Adipose tissue (tissue), 3 donors: ENCODE measurements around the gene HYAL2. TPM values are rescaled to one million over a fixed set of nuclear protein-coding genes. Genes with fewer than 3 reads are reported as not detected.
A peak's percentile ranks its signal among the peaks of the same experiment; 100 is the strongest.

ENCODE experiments used
- H3K27ac ChIP-seq: one replicate; pipeline ENCODE4 v1.5.1; 2013; ENCODE audit warnings: low read depth, low read length
- WGBS, 3 donors: extraction: QIAGEN DNeasy Blood & Tissue Kit; methylation state at CpG; one replicate each; pipeline ENCODE4 v1.1.7; 2013; 5-methylcytosine and 5-hydroxymethylcytosine counted together
- polyA plus RNA-seq, 3 donors: library from polyadenylated mRNA; stranded (reverse); fragments of 200-250 nt; gene quantifications; one replicate each; pipeline ENCODE4 v1.2.3, GENCODE V29; 2013
- donor health status: healthy with polysubstance abuse.
- donor health status: Bipolar disorder and iron deficiency.
- donor health status: healthy.

Gene HYAL2
- polyA plus RNA-seq, 3 donors: 29.0 to 140 (median 80.3) TPM

DNA sequence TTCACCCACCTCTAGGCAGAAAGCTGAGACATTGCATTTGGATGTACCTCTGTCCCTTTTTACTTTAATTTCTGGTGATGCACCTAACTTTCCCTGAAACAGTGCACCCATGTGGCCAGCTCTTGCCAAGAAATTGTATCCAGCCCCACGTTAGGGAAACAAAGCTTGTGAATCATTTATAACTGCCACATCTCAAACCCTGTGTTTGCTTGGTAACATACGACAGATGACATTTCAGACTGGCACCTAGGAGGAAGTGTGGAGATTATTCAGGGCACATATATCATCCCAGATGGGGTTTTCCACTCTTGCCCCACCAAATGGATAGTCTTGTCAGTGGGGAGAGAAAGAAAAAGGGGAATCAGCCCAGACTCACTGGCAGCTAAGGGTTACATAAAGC is 30.2 kb upstream of the HYAL2 start:
- no peak overlapping the region for H3K27ac ChIP-seq
- 20 to 43% (median 39%) methylated on average over 2 of the region's 2 CpGs for WGBS, 3 donors

DNA sequence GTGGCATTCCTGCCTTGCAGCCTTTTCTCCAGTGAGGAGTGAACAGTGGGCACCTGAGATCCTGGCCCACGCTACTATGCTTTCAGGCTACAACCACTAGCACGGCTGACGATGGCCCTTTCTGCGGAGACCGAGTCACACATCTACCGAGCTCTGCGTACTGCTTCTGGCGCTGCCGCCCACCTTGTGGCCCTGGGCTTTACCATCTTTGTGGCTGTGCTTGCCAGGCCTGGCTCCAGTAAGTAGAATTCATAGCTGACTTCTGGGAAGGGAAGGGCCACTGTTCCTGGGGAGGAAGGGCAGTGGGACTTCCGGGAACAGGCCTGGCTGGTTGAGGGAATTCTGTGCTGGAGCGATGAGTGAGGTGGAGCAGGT is 28.8 kb upstream of the HYAL2 start:
- 27 to 63% (median 47%) methylated on average over 11 of the region's 11 CpGs for WGBS, 3 donors
- H3K27ac ChIP-seq: no peak overlapping the region

DNA sequence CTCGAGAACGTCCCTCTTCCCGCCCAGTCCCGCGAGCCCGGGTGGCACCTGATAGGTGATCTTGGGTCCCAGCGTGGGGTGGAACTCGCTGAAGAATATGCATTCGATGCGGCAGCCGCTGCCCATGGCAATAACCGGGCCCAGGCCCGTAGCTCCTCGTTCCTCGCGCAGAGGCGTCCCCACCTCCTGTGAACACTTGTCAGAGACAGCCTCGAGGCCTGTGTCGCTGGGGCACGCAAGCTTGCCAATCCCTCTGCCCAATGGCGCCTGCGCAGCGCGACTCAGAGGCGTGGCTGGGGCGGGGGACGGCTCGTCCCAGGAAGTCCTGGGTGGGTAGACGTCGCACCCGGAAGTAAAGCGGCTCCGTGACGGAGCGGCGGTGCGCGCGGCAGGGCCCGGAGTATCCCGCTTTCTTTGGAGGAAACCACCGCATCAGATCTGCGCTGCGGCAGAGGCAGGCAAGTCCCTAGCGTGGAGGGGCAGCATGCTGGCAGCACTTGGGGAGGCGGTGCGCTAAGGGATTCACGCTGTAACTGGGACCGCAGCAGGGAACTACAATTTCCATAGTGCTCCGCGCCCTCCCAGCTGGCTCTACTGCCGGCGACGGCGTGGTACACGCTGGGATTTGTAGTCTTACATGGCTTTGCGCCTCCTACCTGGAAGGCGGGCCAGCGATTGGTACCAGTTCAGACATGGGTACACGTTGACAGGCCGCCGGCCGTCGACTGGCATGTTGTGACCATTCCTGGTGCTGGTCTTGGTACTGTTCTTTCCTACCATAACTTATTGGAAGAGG is 28.2 kb upstream of the HYAL2 start, which contains the start of the genes CYB561D2 and NPRL2:
CYB561D2 (plus strand) TSS at position 336 of the 796 bp plus-strand sequence. CDS start 572 bp downstream, outside the sequence.
NPRL2 (minus strand) TSS at position 249 of the 796 bp plus-strand sequence; CDS start at position 126, 123 bp downstream.
- no peak within 1 kb of the TSS for H3K27ac ChIP-seq
- WGBS, 3 donors: 0 to 1% (median 0%) methylated on average over 63 to 64 of the region's 64 CpGs

DNA sequence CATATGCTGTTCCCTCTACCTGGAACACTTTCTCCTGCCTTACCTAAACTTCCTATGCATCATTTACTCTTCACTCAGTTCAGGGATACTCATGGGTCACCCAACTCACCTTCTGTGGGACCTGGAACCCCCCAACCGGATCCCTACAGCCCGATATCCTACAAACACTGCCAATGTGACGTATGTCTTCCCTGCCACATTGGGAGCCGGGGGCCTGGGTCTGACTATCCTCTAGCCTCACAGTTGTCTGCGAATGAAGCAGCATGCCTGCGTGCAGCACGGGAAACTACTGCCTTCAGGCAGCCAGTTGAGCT is 27.6 kb upstream of the HYAL2 start:
- 2 to 6% (median 4%) methylated on average over 7 of the region's 7 CpGs for WGBS, 3 donors

DNA sequence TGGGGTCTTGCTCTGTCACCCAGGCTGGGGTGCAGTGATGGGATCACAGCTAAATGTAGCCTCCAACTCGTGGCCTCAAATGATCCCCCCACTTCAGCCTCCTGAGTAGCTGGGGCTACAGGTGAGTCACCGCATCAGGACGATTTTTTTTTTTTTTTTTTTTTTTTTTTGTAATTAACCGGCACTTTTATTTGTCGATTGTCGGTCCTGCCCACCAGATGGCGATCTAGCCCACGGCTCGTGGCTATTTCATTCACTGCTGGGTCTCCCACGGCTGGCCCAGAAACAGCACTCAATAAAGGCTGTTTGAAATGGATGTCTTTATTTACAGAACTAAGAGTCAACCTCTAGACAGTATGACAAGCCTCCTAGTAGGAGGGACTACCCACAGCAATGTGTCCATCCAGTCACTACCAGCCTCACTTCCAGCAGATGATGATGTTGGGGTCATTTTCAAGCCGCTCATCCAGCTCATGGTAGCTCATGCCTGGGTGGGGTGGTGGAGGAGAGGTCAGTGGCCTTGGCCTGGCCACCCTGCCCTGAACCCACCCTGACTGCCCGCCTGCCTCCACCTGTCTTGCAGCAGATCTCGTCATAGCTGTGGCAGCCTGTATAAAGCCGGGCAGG is 24.8 kb upstream of the HYAL2 start:
- no peak overlapping the region for H3K27ac ChIP-seq
- WGBS, 3 donors: 28% methylated on average over 14 of the region's 14 CpGs

More for the DNA sequence above, 27.6 kb upstream of the HYAL2 start:
- no peak overlapping the region for H3K27ac ChIP-seq

DNA sequence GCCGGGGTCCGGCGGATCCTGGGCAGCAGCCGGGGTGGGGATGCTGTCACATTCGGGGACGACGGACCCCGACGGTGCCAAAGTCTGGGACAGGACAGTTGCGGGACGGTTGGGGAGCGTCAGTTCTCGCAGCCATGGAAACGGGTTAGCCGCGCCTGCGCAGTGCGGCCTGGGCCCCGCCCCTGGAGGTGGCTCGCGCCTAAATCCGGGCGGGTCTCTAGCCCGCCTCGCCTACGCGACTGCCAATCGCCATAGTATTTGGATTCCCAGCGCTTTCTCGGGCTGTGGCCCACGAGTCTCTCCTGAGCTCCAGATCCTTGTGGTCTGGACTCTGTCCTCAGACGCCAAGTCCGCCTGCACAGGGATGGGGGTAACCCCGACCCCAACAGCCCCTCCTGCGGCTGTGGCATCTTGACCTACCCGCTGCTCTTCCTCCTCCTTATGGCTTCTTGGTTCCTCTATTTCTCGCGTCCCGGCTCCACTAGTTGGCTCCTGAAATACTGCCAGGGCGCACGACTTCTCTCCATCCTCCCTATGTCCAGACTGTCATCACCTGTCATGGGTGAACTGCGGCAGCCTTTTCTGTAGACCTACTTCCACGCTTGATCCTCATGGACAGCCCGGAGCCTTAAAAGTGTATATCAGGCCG is 23.2 kb upstream of the HYAL2 start, which contains the start of gene ZMYND10:
ZMYND10 (minus strand) TSS at position 147 of the 649 bp plus-strand sequence. CDS start 153 bp downstream, outside the sequence.
- WGBS, 3 donors: 9 to 16% (median 11%) methylated on average over 43 to 45 of the region's 45 CpGs
- no peak within 1 kb of the TSS for H3K27ac ChIP-seq

DNA sequence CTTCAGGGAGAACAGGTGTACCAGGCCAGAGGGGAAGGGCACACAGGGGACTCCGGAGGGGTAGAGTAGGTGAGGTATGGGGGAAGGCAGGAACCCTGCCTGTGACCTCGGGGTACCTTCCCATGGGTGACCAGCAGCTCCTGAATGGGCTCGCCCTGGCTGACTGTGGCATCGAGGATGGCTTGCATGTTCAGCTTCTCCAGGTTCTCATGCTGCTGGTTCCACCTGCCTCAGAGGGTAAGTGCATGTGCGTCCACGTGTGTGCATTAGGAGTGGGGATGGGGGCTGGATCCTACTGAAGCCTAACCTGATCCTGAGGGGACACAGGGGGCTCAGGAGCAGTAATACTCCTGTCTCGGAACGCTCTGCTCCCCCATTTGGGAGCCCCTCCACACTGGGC is 22.5 kb upstream of the HYAL2 start:
- 71 to 84% (median 76%) methylated on average over 8 of the region's 8 CpGs for WGBS, 3 donors
- H3K27ac ChIP-seq: no peak overlapping the region

DNA sequence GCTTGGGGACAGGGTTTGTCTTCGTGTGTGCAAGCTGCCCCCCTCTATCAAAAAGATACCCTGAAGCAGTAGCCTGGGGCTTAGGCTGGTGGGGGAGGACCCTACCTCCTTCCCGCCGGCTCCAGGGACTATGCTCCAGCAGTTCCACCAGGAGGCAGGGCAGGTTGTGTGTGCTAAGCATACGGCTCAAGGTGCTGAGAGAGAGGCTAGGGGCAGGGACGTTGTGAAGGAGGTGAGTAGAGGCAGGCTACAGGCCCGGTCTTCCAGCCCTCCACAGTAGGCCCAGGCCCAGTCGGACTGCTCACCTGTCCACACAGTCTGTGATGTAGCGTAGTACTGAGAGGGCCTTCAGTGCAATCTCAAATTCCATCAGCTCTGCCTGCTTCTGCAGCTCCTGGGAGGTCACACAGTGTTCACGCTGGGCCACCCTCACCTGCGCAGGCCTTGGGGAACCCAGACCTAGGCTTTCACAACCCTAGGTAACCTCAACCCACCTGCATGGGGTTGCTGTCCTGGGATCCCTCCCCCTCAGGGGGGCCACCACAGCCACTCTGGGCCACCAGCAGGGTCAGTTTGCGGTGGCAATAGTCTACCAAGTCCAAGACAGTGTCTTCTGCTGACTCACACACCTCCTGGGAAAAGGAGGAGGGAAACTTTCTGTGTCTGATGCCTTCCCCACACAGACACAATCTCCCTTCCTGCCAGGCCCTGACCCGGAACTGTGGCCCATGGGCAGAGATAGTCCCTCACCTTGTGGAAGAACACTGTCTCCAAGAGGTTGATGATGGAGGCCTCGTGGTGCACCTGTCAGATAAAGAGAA is 20.5 kb upstream of the HYAL2 start:
- no peak overlapping the region for H3K27ac ChIP-seq
- WGBS, 3 donors: 84 to 86% (median 85%) methylated on average over 13 of the region's 13 CpGs

DNA sequence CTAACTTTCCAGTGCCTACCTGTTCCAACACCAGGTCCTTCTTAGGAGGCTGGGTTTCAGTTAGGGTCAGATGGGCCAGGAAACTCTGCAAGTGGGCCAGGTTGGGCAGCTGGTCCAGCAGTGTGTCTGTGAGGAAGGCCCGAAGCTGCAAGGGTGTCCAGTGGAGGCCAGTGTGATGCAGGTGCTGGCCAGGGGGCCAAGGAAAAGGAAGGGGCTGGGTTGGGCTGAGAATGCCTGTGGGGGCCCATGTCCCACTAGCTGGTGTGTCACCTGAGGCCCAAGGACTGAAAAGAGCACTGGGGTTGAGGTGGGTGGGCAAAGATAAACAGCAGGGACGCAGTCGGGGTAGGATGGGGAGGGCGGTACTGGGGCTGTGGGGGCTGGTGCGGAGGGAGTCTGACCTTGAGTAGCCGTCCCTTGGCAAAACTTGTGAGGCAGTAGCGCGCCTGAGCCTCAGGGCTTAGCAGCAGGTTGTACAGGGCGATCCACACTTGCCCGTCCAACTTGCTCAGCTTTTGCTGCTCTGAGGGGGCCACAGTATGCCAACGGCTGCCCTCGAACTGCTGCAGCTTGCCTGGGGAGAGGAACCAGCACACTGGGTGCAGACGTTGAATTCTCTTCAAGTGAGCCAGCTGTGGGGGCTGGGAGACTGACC is 19.6 kb upstream of the HYAL2 start:
- no peak overlapping the region for H3K27ac ChIP-seq
- WGBS, 3 donors: 82 to 83% (median 83%) methylated on average over 13 of the region's 13 CpGs

DNA sequence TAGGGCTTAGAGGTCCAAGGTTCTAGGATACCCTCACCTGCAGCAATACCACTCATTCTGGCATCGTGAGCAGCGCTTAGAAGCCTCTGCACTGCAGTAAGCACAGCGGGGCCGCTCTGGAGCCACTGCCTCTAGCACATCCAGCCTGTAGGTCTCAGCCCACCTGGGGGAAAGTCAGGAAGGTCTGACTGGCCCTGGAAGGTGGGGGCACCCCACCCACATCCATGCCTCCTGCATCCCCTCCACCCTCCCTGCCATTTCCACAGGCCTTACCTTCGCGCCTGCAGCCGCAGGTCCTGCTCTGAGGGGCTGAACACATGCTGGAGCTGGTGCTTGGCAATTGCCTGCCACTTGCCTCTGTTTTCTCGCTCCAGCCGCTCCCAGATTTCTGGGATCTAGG is 19.0 kb upstream of the HYAL2 start:
- H3K27ac ChIP-seq: no peak overlapping the region
- WGBS, 3 donors: 82 to 90% (median 84%) methylated on average over 9 of the region's 9 CpGs

DNA sequence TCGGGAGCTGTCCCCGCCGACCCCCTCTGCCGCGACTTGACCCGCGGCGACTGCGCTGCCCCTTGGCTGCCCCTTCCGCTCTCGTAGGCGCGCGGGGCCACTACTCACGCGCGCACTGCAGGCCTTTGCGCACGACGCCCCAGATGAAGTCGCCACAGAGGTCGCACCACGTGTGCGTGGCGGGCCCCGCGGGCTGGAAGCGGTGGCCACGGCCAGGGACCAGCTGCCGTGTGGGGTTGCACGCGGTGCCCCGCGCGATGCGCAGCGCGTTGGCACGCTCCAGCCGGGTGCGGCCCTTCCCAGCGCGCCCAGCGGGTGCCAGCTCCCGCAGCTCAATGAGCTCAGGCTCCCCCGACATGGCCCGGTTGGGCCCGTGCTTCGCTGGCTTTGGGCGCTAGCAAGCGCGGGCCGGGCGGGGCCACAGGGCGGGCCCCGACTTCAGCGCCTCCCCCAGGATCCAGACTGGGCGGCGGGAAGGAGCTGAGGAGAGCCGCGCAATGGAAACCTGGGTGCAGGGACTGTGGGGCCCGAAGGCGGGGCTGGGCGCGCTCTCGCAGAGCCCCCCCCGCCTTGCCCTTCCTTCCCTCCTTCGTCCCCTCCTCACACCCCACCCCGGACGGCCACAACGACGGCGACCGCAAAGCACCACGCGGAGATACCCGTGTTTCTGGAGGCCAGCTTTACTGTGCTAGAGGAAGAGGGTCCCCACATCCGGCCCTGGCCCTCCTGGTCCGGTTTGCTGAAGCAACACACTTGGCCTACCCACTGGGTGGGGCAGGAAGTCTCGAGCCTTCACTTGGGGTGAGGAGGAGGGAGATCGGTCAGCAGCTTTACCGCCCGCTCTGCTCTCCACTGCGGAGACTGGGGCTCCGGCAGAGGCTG is 18.1 kb upstream of the HYAL2 start, which contains the start of gene RASSF1:
RASSF1 (minus strand) TSS at position 389 of the 882 bp plus-strand sequence; CDS start at position 358, 31 bp downstream.
- H3K27ac ChIP-seq: peak within 1 kb of the TSS; percentile 47
- 1 to 15% (median 1%) methylated on average over 66 to 85 of the region's 85 CpGs for WGBS, 3 donors

DNA sequence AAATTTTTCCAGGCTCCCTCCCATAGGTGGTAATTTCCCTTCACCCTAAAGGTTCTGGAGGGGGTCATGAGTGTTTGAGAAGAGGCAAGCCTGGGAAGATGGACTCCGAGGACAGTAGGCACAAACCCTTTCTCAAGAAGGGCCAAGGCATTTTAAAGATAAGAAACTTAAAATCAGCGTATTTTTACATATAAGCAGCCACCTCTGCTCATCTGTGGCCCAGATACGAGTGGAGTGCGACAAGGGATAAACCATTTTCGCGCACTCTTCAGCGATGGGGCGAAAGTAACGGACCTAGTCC is 17.6 kb upstream of the HYAL2 start:
- peak overlapping the region; percentile 47 for H3K27ac ChIP-seq
- WGBS, 3 donors: 9 to 58% (median 22%) methylated on average over 9 of the region's 9 CpGs

DNA sequence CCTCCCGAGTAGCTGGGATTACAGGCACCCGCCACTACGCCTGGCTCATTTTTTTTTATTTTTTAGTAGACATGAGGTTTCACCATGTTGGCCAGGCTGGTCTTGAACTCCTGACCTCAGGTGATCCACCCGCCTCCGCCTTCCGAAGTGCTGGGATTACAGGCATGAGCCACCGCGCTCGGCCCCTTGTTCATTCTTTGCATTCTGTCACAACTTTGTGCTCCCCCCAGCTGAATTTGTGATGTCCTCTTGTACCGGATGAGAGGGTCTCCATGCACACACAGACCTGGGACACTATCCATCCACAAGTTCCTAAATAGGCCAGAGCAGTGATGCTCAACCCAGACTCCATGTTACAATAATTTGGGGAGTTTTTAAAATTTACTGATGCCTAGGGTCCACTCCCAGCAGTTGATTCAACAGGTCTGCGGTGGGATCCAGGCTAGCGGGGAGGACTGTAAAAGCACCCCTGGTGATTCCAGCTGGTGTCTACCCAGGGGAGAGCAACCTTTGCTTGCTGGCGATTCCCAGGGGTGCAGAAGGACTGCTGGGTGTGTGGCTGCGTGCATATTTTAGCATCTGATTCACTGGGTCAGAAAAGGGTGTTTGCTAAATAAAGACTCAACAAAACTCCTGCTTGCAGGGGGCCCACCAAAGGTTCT is 17.1 kb upstream of the HYAL2 start:
- H3K27ac ChIP-seq: peak overlapping the region; percentile 36
- WGBS, 3 donors: 51 to 88% (median 69%) methylated on average over 14 of the region's 14 CpGs

DNA sequence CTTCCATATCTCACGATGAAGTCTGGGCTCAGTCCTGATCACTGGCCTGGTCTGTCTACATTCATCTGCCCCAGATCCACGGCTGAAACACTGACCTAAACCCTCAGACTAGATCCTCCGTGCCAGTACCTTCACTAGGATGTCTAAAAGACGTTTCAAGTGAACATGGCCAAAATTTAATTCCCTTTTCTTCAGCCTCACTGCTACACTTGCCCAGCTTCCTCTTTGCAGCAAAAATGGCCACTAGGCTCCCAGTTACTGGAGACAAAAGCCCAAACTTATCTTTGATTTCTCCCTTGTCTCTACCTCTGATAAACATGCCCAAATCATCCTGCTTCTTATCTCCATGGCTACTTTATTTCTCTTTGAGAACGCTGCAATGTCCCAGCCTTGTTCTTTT is 16.4 kb upstream of the HYAL2 start:
- H3K27ac ChIP-seq: peak overlapping the region; percentile 51
- 38 to 80% (median 43%) methylated on average over 5 of the region's 5 CpGs for WGBS, 3 donors

DNA sequence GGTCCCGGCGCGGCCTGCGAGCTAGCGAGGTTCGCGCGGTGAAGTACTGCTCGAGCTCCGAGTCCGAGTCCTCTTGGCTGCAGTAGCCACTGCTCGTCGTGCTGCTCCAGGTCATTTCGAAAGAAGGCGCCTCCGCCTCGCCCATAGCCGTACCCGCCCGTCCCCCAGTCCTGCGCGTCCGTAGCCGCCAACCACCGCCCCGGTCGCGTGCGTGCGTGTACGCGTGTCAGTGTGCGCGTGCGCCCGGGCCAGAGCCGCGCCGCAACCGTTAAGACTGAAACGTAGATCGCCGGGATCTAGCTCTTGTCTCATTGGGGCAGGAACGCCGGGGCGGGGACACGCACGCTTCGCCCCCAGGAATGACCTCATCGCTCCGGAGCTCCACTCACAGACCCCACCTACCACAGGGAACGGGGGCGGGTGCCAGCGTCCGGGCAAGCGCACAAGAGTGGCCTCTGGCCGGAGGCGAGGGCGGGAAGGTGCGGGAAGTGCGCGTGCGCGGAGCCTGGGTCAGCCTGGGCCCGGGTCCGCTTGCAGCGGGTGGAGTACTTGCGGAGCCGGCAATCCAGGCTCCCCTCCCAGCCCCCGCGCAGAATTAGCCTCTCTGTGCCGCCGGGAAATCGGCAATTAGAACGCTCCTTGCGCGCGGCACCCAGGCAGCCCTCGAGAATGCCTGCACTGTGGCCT is 14.8 kb upstream of the HYAL2 start:
- peak overlapping the region; percentile 98 for H3K27ac ChIP-seq
- 0% methylated on average over 70 to 79 of the region's 79 CpGs for WGBS, 3 donors
